ENCODE measurements around the gene PPP4R1.

Gene PPP4R1

DNA sequence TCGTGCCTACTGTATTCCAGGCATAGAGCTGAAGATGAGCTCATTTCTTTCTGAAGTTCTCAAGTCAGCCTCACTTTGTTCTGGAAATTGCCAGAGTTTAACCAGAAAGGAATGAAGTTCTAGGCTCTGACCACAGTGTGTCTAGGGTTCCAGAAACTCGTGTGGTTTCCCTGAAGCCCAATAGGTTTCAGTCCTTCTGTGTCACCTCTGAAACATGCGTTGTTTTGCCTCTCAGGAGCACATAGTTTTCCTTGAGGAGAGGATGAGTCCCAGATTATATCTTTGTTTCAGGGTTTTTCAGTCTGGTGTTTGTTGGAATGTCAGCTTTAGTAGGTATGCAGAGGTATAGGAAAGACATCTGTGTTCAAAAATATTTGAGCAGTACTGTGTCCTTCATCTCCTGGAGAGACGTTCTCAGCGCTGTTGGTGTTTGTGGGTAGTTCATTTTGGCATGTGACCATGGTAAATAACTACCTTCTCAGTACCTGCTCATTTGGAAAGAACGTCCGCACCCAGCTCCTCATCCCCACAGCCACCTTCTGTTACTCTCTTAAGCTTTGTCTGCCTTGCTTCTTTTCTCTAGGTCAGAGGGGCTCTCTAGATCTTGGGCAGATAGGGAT lies 82.5 kb downstream of the PPP4R1 start:
- in situ Hi-C loops (cut with HindIII; ENCODE audit: low pct_unique_long_range_greater_than_20kb, low sequenced_read_pairs) = no loop called here
- DNase-seq (ENCODE audit: low read depth in 1 of 2, low spot score in 1 of 2) = peak in 1 of 2 experiments; percentile 8
- no peak for TF ChIP-seq JUND (IDR thresholded peaks at IDR 0.05; ENCODE audit: low read depth)

DNA sequence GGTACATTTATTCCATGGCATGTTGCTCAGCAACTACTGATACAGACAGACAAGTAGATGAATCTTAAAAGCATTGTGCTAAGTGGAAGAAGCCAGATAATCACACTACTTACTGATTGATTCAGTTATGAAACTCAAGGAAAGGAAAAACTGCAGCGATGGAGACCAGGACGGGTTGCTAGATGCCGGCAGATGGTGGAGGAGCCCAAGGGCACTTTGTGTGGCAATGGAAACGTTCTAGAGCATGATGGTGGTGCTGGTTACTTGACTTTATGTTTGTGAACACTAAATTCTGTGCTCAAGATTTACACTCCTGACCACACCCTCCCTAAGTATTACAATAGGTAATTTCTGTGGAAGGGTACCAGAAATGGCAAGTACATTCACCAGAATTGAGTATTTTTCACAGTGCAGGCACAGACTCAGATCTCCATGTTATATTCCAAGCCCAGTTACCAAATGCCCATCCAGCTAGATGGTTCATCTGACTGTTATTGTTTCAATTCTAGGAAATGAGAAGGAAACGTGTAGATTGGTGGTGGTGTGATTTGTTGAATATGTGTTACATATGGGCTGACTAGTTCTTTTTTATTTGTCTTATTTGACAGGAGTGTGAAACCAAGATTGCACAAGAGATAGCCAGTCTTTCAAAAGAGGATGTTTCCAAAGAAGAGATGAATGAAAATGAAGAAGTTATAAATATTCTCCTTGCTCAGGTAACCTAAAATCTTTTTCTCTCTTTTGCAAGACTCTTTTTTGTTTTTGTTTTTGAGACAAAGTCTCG lies 83.9 kb downstream of the PPP4R1 start:
- DNase-seq (ENCODE audit: low read depth in 1 of 2, low spot score in 1 of 2) = no peak
- no peak for TF ChIP-seq JUND (IDR thresholded peaks at IDR 0.05; ENCODE audit: low read depth)
- in situ Hi-C loops (cut with HindIII; ENCODE audit: low pct_unique_long_range_greater_than_20kb, low sequenced_read_pairs) = no loop called here

DNA sequence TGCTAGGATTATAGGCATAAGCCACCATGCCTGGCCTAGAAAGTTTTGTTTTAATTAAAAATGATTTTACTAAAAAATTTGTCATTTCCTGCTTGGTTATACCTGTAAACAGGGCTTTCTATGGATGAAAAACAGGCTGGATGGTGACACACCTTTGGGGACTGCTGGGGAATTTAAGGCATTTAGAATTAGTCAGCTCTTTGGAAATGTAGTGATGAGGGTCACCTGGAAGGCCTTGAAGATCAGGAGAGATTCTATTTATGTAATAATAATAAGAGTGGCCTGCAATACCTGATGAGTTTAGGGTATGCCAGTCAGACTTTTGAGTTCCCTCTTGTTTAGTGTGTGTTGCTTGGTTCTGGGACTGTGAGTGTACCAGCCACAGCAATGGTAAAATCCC lies 87.9 kb downstream of the PPP4R1 start:
- no peak for TF ChIP-seq JUND (IDR thresholded peaks at IDR 0.05; ENCODE audit: low read depth)
- in situ Hi-C loops (cut with HindIII; ENCODE audit: low pct_unique_long_range_greater_than_20kb, low sequenced_read_pairs) = no loop called here
- no peak for DNase-seq (ENCODE audit: low read depth in 1 of 2, low spot score in 1 of 2)

DNA sequence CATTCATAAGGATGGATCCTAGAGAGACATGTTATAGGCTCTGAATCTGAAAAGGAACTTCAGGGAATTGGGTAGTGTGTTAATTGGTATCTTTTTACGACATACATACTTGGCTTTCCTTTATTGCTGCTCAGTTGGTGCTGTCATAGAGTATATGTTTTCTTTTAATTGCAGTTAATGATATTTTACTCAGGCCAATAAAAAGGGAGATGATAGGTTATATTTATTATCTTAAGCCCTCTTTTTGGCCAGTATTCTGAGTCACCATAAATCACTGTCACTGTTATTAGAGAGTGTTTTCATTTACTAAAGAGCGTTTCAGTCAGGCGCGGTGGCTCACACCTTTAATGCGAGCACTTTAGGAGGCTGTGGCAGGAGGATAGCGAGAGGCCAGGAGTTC lies 91.4 kb downstream of the PPP4R1 start:
- DNase-seq (ENCODE audit: low read depth in 1 of 2, low spot score in 1 of 2) = no peak
- no peak for TF ChIP-seq JUND (IDR thresholded peaks at IDR 0.05; ENCODE audit: low read depth)
- in situ Hi-C loops (cut with HindIII; ENCODE audit: low pct_unique_long_range_greater_than_20kb, low sequenced_read_pairs) = no loop called here

DNA sequence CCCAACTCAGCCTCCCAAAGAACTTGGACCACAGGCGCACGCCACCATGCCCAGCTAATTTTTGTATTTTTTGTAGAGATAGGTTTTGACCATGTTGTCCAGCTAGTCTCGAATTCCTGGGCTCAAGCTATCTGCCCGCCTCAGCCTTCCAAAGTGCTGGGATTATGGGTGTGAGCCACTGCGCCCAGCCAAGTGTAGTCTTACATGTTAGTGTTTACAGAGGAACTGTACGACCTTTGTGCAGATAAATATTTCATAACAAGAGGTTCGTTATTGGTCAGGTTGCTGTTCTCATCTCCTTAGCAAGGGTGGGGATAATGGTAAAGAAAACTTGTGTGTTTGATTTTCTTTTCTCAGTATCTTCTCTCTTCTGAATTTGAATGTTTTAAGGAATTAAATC lies 92.6 kb downstream of the PPP4R1 start:
- no peak for DNase-seq (ENCODE audit: low read depth in 1 of 2, low spot score in 1 of 2)
- TF ChIP-seq JUND (IDR thresholded peaks at IDR 0.05; ENCODE audit: low read depth) = no peak
- in situ Hi-C loops (cut with HindIII; ENCODE audit: low pct_unique_long_range_greater_than_20kb, low sequenced_read_pairs) = no loop called here

DNA sequence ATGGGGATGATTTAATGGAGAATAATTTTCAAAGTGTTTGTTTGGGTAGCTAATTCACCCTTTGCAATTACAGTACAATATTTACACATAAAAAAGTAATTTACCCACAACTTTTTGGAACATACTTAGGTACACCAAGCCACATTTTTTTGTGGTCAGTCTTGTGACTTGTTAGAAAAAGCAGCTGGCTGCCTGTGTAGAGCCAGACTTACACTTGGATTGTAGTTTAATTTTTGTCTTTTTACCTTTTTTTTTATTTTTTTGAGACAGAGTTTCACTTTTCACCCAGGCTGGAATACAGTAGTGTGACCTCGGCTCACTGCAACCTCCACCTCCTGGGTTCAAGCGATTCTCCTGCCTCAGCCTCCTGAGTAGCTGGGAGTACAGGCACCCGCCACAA lies 93.7 kb downstream of the PPP4R1 start:
- in situ Hi-C loops (cut with HindIII; ENCODE audit: low pct_unique_long_range_greater_than_20kb, low sequenced_read_pairs) = no loop called here
- no peak for DNase-seq (ENCODE audit: low read depth in 1 of 2, low spot score in 1 of 2)
- no peak for TF ChIP-seq JUND (IDR thresholded peaks at IDR 0.05; ENCODE audit: low read depth)

DNA sequence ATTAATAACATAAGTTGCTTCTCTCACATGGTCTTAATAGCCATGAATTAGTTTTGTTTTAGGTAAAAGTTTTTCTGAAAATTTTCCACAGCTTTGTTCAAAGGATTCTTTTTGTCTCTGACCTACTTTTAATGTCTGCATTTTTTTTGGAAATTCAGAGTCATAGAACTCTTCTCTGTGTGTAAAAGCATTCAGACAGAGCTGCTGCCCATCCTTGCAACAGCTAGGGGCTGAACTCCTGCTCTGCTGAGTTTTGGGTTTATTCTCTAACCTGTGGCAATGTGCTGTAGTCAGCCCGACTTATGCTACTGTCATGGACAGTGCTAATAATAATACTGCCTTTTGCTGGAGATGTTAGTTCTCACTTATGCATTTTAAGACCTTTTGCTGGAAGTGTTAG lies 95.0 kb downstream of the PPP4R1 start:
- in situ Hi-C loops (cut with HindIII; ENCODE audit: low pct_unique_long_range_greater_than_20kb, low sequenced_read_pairs) = no loop called here
- TF ChIP-seq JUND (IDR thresholded peaks at IDR 0.05; ENCODE audit: low read depth) = no peak
- no peak for DNase-seq (ENCODE audit: low read depth in 1 of 2, low spot score in 1 of 2)

DNA sequence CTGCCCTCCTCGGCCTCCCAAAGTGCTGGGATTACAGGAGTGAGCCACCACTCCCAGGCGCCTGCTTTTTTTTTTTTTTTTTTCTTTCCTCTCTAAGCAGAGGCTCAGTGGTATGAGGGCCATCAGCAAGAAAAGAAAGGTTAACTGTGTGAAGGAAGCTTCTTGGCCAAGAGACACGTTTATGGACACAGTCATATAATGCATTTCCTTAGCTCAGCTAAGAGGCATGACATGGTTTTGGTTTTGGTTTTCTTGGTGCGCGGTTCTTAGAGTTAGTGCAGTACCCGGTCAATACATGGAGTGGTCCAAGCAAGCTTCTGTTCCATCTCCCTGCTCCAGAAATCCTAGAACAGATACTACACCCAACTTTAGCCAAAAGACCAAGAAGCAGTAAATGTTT lies 96.5 kb downstream of the PPP4R1 start:
- in situ Hi-C loops (cut with HindIII; ENCODE audit: low pct_unique_long_range_greater_than_20kb, low sequenced_read_pairs) = no loop called here
- no peak for DNase-seq (ENCODE audit: low read depth in 1 of 2, low spot score in 1 of 2)
- no peak for TF ChIP-seq JUND (IDR thresholded peaks at IDR 0.05; ENCODE audit: low read depth)

DNA sequence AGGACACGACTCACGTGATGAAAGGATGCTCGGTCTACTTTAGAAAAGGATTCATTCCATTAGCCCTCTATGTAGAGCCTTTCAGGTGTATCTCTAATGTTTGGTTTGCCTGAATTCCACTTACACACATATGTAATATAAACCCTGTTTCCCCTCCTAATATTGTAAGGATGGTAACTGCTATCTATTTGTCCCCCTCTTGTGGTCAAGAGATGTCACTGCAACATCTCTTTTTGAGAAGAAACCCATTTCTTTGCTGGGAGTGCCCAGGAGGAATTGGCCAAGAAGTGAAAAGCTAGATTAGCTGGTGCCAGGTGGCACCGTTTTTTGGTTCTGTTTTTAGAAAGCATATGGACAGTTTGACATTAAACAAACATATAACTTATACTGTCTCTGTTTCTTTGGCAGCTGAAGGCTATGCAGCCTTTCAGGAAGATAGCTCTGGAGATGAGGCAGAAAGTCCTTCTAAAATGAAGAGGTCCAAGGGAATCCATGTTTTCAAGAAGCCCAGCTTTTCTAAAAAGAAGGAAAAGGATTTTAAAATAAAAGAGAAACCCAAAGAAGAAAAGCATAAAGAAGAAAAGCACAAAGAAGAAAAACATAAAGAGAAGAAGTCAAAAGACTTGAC lies 97.8 kb downstream of the PPP4R1 start:
- TF ChIP-seq JUND (IDR thresholded peaks at IDR 0.05; ENCODE audit: low read depth) = no peak
- in situ Hi-C loops (cut with HindIII; ENCODE audit: low pct_unique_long_range_greater_than_20kb, low sequenced_read_pairs) = no loop called here
- DNase-seq (ENCODE audit: low read depth in 1 of 2, low spot score in 1 of 2) = peak in 1 of 2 experiments; percentile 51

DNA sequence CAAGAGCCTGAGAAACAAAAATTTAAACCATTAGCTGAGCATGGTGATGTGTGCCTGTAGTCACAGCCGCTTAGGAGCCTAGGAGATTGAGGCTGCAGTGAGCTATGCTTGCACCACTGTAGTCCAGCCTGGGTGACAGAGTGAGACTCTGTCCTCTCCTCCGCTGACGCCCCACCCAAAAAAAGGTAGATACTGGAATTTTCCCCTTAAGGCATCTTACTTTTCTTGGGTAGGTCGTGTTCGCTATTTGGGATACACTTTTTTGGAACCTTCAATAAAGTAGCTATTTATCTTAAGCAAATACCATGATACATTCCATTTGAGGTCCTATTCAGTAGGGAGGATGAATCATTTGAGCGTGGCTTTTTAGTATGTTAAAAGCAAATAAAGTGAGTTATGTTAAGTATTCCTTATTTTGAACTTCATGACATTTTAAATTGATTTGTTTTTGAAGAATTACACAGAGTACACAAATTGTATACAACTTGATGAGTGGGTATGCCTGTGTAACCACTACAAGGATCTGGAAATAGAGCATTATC lies 100.3 kb downstream of the PPP4R1 start:
- in situ Hi-C loops (cut with HindIII; ENCODE audit: low pct_unique_long_range_greater_than_20kb, low sequenced_read_pairs) = no loop called here
- no peak for TF ChIP-seq JUND (IDR thresholded peaks at IDR 0.05; ENCODE audit: low read depth)
- DNase-seq (ENCODE audit: low read depth in 1 of 2, low spot score in 1 of 2) = no peak

DNA sequence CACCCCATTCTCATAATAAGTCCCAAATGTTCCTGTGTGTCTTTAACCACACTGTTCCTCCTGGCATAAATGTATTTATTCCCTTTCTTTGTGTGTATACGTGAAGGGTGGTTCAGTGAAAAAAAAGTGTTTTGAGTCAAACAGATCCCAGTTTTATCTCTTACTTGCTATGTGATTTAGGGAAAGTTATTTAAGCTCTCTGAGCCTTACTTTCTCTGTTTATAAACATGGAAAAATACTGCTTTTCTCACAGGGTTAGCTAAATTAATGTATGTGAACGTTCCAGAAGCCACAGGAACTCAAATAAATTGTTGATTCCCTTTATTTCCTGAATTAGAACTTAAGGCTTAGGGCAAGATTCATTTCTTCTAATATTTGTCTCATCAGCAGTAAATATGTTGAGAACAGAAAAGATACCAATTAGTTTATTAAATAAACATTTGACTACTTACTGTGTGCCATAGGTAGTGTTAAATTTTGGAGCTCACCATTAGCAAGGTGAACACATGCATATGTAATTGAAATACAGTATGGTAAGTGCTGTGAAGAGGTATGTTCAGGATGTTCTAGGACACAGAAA lies 105.8 kb downstream of the PPP4R1 start:
- no peak for DNase-seq (ENCODE audit: low read depth in 1 of 2, low spot score in 1 of 2)
- TF ChIP-seq JUND (IDR thresholded peaks at IDR 0.05; ENCODE audit: low read depth) = no peak
- in situ Hi-C loops (cut with HindIII; ENCODE audit: low pct_unique_long_range_greater_than_20kb, low sequenced_read_pairs) = no loop called here

DNA sequence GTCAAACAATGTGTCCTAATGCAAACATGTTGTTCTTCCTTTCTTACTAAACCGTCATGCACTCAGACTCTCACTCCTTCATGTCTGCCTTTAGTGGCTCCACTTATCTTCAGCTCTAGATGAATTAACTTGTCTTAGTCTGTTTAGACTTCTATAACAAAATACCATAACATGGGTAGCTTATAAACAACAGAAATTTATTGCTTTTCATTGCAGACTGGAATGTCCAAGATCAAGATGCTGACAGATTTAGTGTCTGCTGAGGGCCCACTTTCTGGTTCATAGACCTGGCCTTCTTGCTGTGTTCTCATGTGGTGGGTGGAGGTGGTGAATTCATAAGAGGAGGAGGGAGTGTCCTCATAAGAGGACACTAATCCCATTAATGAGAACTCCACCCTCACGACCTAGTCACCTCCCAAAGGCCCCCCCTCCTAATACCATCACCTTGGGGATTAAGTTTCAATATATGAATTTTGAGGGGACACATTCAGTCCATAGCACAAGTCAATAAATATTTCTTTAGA lies 106.7 kb downstream of the PPP4R1 start:
- no peak for TF ChIP-seq JUND (IDR thresholded peaks at IDR 0.05; ENCODE audit: low read depth)
- no peak for DNase-seq (ENCODE audit: low read depth in 1 of 2, low spot score in 1 of 2)
- in situ Hi-C loops (cut with HindIII; ENCODE audit: low pct_unique_long_range_greater_than_20kb, low sequenced_read_pairs) = no loop called here

Data from T47D (cell line).